IMR-90 (cell line): ENCODE measurements around the gene AXIN1. TPM values are rescaled to one million over a fixed set of nuclear protein-coding genes. Genes with fewer than 3 reads are reported as not detected.
"Not testable (repeated sequence)": the region's sequence is repeated elsewhere in the genome, so short reads cannot be mapped to it uniquely, and the experiment has no call there.

ENCODE experiments used
- ATAC-seq: fragments of 200-7000 bp; cut with Tn5 transposase; 2 replicates; pipeline ENCODE4 v1.9.1; 2020; ENCODE audit warnings: low read depth, mild to moderate bottlenecking, moderate library complexity
- BruUV-seq: library from RNA; stranded (reverse); fragments of 400-500 nt; replicated peaks from 2 replicates; lab custom pipeline; 2021; lab: Mats Ljungman, UMichigan
- CTCF ChIA-PET: fragments of 300-600 bp; formaldehyde crosslinking; extraction: SDS; loops from one replicate; lab custom pipeline; 2021; ENCODE audit warnings: antibody characterized with exemption; lab: Yijun Ruan, JAX
- POLR2A ChIA-PET: fragments of 300-600 bp; sonication (Branson Sonifier 250); formaldehyde crosslinking; loops from one replicate; lab custom pipeline; 2022; ENCODE audit warnings: antibody characterized with exemption; ENCODE audit not compliant: unreplicated experiment; lab: Charles Lee
- DNase-seq: peaks from one replicate; pipeline ENCODE4 v3.0.0; 2013
- H2AFZ ChIP-seq: replicated peaks from 2 replicates; pipeline ENCODE3; 2013; ENCODE audit warnings: low read length, mild to moderate bottlenecking; ENCODE audit not compliant: poor library complexity
- H2AK5ac ChIP-seq: 2 replicates; pipeline ENCODE4 v1.6.1; 2013; ENCODE audit warnings: low read depth, low read length, inconsistent platforms
- H2AK9ac ChIP-seq: replicated peaks from 2 replicates; pipeline ENCODE3; 2013; ENCODE audit warnings: mild to moderate bottlenecking, low read depth, low read length, moderate library complexity; ENCODE audit not compliant: poor library complexity
- H2BK120ac ChIP-seq: 2 replicates; pipeline ENCODE4 v1.6.1; 2013; ENCODE audit warnings: low read depth, low read length, inconsistent platforms
- H2BK15ac ChIP-seq: 3 replicates; pipeline ENCODE4 v1.6.1; 2013; ENCODE audit warnings: low read depth, low read length, inconsistent platforms
- H2BK20ac ChIP-seq: 2 replicates; pipeline ENCODE4 v1.6.1; 2013; ENCODE audit warnings: low read depth, mild to moderate bottlenecking, inconsistent platforms, low read length, moderate library complexity
- H2BK5ac ChIP-seq: 2 replicates; pipeline ENCODE4 v1.6.1; 2013; ENCODE audit warnings: mild to moderate bottlenecking, low read depth, low read length, inconsistent platforms; ENCODE audit not compliant: poor library complexity, severe bottlenecking
- H3K14ac ChIP-seq: replicated peaks from 2 replicates; pipeline ENCODE4 v1.6.1; 2013; ENCODE audit warnings: low read depth, low read length, inconsistent platforms
- H3K18ac ChIP-seq: 2 replicates; pipeline ENCODE4 v1.6.1; 2013; ENCODE audit warnings: low read depth, low read length, control low read depth
- H3K23ac ChIP-seq: 2 replicates; pipeline ENCODE4 v1.6.1; 2013; ENCODE audit warnings: low read depth, low read length, inconsistent platforms
- H3K27ac ChIP-seq: 2 replicates; pipeline ENCODE4 v1.5.1; 2013; ENCODE audit warnings: mild to moderate bottlenecking, control low read depth, low read length; ENCODE audit not compliant: insufficient read depth
- H3K27me3 ChIP-seq: 2 replicates; pipeline ENCODE4 v1.6.1; 2013; ENCODE audit warnings: low read length; ENCODE audit not compliant: control insufficient read depth, insufficient read depth
- H3K36me3 ChIP-seq: 2 replicates; pipeline ENCODE4 v1.6.1; 2013; ENCODE audit warnings: low read length, mixed read lengths; ENCODE audit not compliant: control insufficient read depth, insufficient read depth
- H3K4ac ChIP-seq: 2 replicates; pipeline ENCODE4 v1.6.1; 2013; ENCODE audit warnings: low read depth, low read length, inconsistent platforms
- H3K4me1 ChIP-seq: 2 replicates; pipeline ENCODE4 v1.6.1; 2013; ENCODE audit warnings: low read length, mixed read lengths; ENCODE audit not compliant: control insufficient read depth, insufficient read depth
- H3K4me2 ChIP-seq: 2 replicates; pipeline ENCODE4 v1.6.1; 2013; ENCODE audit warnings: low read depth, mild to moderate bottlenecking, control low read depth, low read length, moderate library complexity
- H3K4me3 ChIP-seq: 2 replicates; pipeline ENCODE4 v1.5.1; 2013; ENCODE audit warnings: low read depth, mild to moderate bottlenecking, control low read depth, low read length, moderate library complexity; ENCODE audit not compliant: insufficient read depth
- H3K56ac ChIP-seq: 2 replicates; pipeline ENCODE4 v1.6.1; 2013; ENCODE audit warnings: low read length, inconsistent platforms; ENCODE audit not compliant: insufficient read depth; ENCODE audit errors: extremely low read depth
- H3K79me1 ChIP-seq, 2 experiments: 2 replicates each; pipeline ENCODE4 v1.6.1; 2013; ENCODE audit warnings: low read length in 2 of 2, inconsistent platforms in 1 of 2, low read depth in 1 of 2
- H3K9ac ChIP-seq: 2 replicates; pipeline ENCODE4 v1.6.1; 2013; ENCODE audit warnings: low read depth, low read length, control low read depth
- H3K9me1 ChIP-seq: 2 replicates; pipeline ENCODE4 v1.6.1; 2013; ENCODE audit warnings: low read length, inconsistent platforms; ENCODE audit not compliant: insufficient read depth
- H3K9me3 ChIP-seq: 2 replicates; pipeline ENCODE4 v1.6.1; 2013; ENCODE audit warnings: low read length; ENCODE audit not compliant: control insufficient read depth, insufficient read depth
- H4K20me1 ChIP-seq: 2 replicates; pipeline ENCODE4 v1.6.1; 2013; ENCODE audit warnings: low read length, inconsistent platforms; ENCODE audit not compliant: insufficient read depth
- H4K5ac ChIP-seq: 2 replicates; pipeline ENCODE4 v1.6.1; 2013; ENCODE audit warnings: mild to moderate bottlenecking, low read depth, low read length, control low read depth
- H4K8ac ChIP-seq, 2 experiments: 2 replicates each; pipeline ENCODE4 v1.6.1; 2013; ENCODE audit warnings: low read depth in 2 of 2, low read length in 2 of 2, control low read depth in 1 of 2, inconsistent platforms in 1 of 2
- H4K91ac ChIP-seq: 2 replicates; pipeline ENCODE4 v1.6.1; 2013; ENCODE audit warnings: low read depth, low read length, inconsistent platforms; ENCODE audit not compliant: insufficient read depth
- WGBS, 2 experiments: methylation state at CpG; one replicate each; pipeline versions ENCODE4 v1.1.5 to v1.1.7; 2013; ENCODE audit warnings: missing lambda C conversion rate in 2 of 2; ENCODE audit not compliant: insufficient read length in 1 of 2; ENCODE audit errors: extremely low coverage in 2 of 2; 5-methylcytosine and 5-hydroxymethylcytosine counted together
- dilution Hi-C: fragments of 300-500 bp; cut with HindIII; formaldehyde crosslinking; loops from one replicate; pipeline ENCODE4 v1.14.3; 2018; ENCODE audit warnings: low sequenced_read_pairs; ENCODE audit not compliant: unreplicated experiment
- in situ Hi-C: fragments of 300-500 bp; cut with MboI; formaldehyde crosslinking; loops from 3 replicates; pipeline ENCODE4 v1.14.3; 2019; ENCODE audit warnings: low sequenced_read_pairs, inconsistent platforms, mixed read lengths
- intact Hi-C: fragments of 100-400 bp; cut with micrococcal nuclease; formaldehyde crosslinking; loops from 2 replicates; pipeline ENCODE4 v1.10.0; 2022
- polyA plus RNA-seq, 3 experiments: library from polyadenylated mRNA; depleted of rRNA; stranded (reverse); fragments of >200 nt; gene quantifications; 2 replicates each; pipeline ENCODE4 v1.2.3, GENCODE V29; 2012; ENCODE audit warnings: low replicate concordance in 1 of 3
- total RNA-seq: library from RNA; depleted of rRNA; stranded (reverse); fragments of >200 nt; gene quantifications from 2 replicates; pipeline ENCODE4 v1.2.3, GENCODE V29; 2012

Gene AXIN1
- total and polyA plus RNA-seq, 2 of the 4 experiments (the other 2 are of a cell fraction), result 10.9 to 14.2 TPM

GRCh38 chr16:341974-342336 lies 10.6 kb downstream of the AXIN1 start:
- peaks cover 72% of the 10 kb centered on the region for H4K20me1 ChIP-seq
- dilution Hi-C loops, intact Hi-C loops: not testable (repeated sequence)

GRCh38 chr16:341095-341973 lies 11.2 kb downstream of the AXIN1 start:
- POLR2A ChIA-PET, H2AK9ac ChIP-seq, H2AK5ac ChIP-seq, dilution Hi-C loops, H3K4ac ChIP-seq, H3K14ac ChIP-seq, H2AFZ ChIP-seq, H3K18ac ChIP-seq, H4K8ac ChIP-seq, intact Hi-C loops, H3K9me3 ChIP-seq, H3K4me3 ChIP-seq, CTCF ChIA-PET, H3K23ac ChIP-seq, H3K56ac ChIP-seq, H2BK20ac ChIP-seq, H3K4me2 ChIP-seq, ATAC-seq, H3K27ac ChIP-seq, BruUV-seq, in situ Hi-C loops, DNase-seq, H2BK15ac ChIP-seq, H4K5ac ChIP-seq, H3K4me1 ChIP-seq, H2BK5ac ChIP-seq, H3K9me1 ChIP-seq, H2BK120ac ChIP-seq, H4K91ac ChIP-seq, H3K27me3 ChIP-seq, H3K9ac ChIP-seq: not testable (repeated sequence)
- 97% methylated on average over 28 of the region's 47 CpGs; no CpG with 5 or more reads in 1 of the 2 experiments for WGBS, 2 experiments
- Histone ChIP-seq H4K20me1 (peaks cover 67% of the 10 kb centered on the region), H3K79me1 (peaks cover 17 to 73% of the 10 kb centered on the region in 2 experiments), H3K36me3 (peaks cover 12% of the 10 kb centered on the region)

More at GRCh38 chr16:341974-342336, 10.6 kb downstream of the AXIN1 start:
- H2AFZ ChIP-seq, H3K4me3 ChIP-seq, H4K8ac ChIP-seq, H3K9me1 ChIP-seq, H2BK120ac ChIP-seq, ATAC-seq, H2AK5ac ChIP-seq, H2BK20ac ChIP-seq, H2BK15ac ChIP-seq, H4K91ac ChIP-seq, H3K14ac ChIP-seq, H3K27ac ChIP-seq, H3K4me2 ChIP-seq, H3K18ac ChIP-seq, H2AK9ac ChIP-seq, DNase-seq, H2BK5ac ChIP-seq, H3K56ac ChIP-seq, H3K23ac ChIP-seq, H3K27me3 ChIP-seq, H3K9ac ChIP-seq, H3K4me1 ChIP-seq, POLR2A ChIA-PET, CTCF ChIA-PET, H4K5ac ChIP-seq, H3K9me3 ChIP-seq, H3K4ac ChIP-seq, BruUV-seq, in situ Hi-C loops: not testable (repeated sequence)
- peaks cover 14% of the 10 kb centered on the region for H3K36me3 ChIP-seq
- H3K79me1 ChIP-seq, result peaks cover 17 to 77% of the 10 kb centered on the region in 2 experiments
- 89% methylated on average over 9 of the region's 13 CpGs; no CpG with 5 or more reads in 1 of the 2 experiments for WGBS, 2 experiments
